H7 (cell line): ENCODE data around the gene GFOD2. TPM values are rescaled to one million over a fixed set of nuclear protein-coding genes. Genes with fewer than 3 reads are reported as not detected.
"Not testable (repeated sequence)": the region's sequence is repeated elsewhere in the genome, so short reads cannot be mapped to it uniquely, and the experiment has no call there.

Experiments used
- DNase-seq: peaks from one replicate; pipeline ENCODE4 v3.0.0; 2012
- H3K27me3 ChIP-seq: 2 replicates; pipeline ENCODE4 v1.6.0; 2011; ENCODE audit warnings: mild to moderate bottlenecking, low read length; ENCODE audit not compliant: control insufficient read depth, insufficient read depth
- H3K36me3 ChIP-seq: replicated peaks from 2 replicates; pipeline ENCODE4 v1.5.1; 2011; ENCODE audit warnings: low read length; ENCODE audit not compliant: control insufficient read depth, insufficient read depth
- H3K4me3 ChIP-seq: 2 replicates; pipeline ENCODE4 v1.5.1; 2011; ENCODE audit warnings: low read depth, mild to moderate bottlenecking, control low read depth, low read length, moderate library complexity; ENCODE audit not compliant: insufficient read depth
- total RNA-seq: library from RNA; depleted of rRNA; stranded (reverse); fragments of >200 nt; shearing (Covaris generic); gene quantifications from 2 replicates; pipeline ENCODE4 v1.2.3, GENCODE V29; 2014

GFOD2 gene
- total RNA-seq, 1 experiment from 2014 or later = 26.2 TPM

GRCh38 chr16:67702130-67702529 is 17.0 kb downstream of the GFOD2 start:
- no peak for DNase-seq
- Histone ChIP-seq H3K27me3 (no peaks in the 10 kb centered on the region), H3K4me3 (no peak overlapping the region), H3K36me3 (no peaks in the 10 kb centered on the region)

- Histone ChIP-seq H3K27me3 (no peaks in the 10 kb centered on the region), H3K4me3 (no peak overlapping the region), H3K36me3 (no peaks in the 10 kb centered on the region)
- DNase-seq = no peak
Measured at GRCh38 chr16:67701420-67701819, 17.7 kb downstream of the GFOD2 start.

GRCh38 chr16:67699265-67699664 is 19.9 kb downstream of the GFOD2 start:
- DNase-seq = no peak
- Histone ChIP-seq H3K4me3 (no peak overlapping the region), H3K27me3 (no peaks in the 10 kb centered on the region), H3K36me3 (no peaks in the 10 kb centered on the region)

- Histone ChIP-seq H3K4me3 (no peak overlapping the region), H3K36me3 (no peaks in the 10 kb centered on the region), H3K27me3 (no peaks in the 10 kb centered on the region)
- no peak for DNase-seq
Measured at GRCh38 chr16:67697422-67698185, 21.5 kb downstream of the GFOD2 start.

- DNase-seq = no peak
- H3K27me3 ChIP-seq = no peaks in the 10 kb centered on the region
Measured at GRCh38 chr16:67694611-67695010, 24.5 kb downstream of the GFOD2 start.

GRCh38 chr16:67693517-67694285 is 25.4 kb downstream of the GFOD2 start:
- not testable (repeated sequence) for H3K27me3 ChIP-seq, H3K36me3 ChIP-seq, H3K4me3 ChIP-seq, DNase-seq

More at GRCh38 chr16:67694611-67695010, 24.5 kb downstream of the GFOD2 start:
- Histone ChIP-seq H3K4me3 (no peak overlapping the region), H3K36me3 (no peaks in the 10 kb centered on the region)

GRCh38 chr16:67685388-67686112 is 33.6 kb downstream of the GFOD2 start:
- H3K27me3 ChIP-seq = no peaks in the 10 kb centered on the region
- DNase-seq = no peak

GRCh38 chr16:67683767-67684166 is 35.3 kb downstream of the GFOD2 start:
- DNase-seq = no peak
- Histone ChIP-seq H3K4me3 (no peak overlapping the region), H3K36me3 (peaks cover 9% of the 10 kb centered on the region), H3K27me3 (no peaks in the 10 kb centered on the region)

More at GRCh38 chr16:67685388-67686112, 33.6 kb downstream of the GFOD2 start:
- H3K36me3 ChIP-seq = peaks cover 9% of the 10 kb centered on the region
- H3K4me3 ChIP-seq = no peak overlapping the region

GRCh38 chr16:67679935-67680897 is 38.9 kb downstream of the GFOD2 start:
- Histone ChIP-seq H3K27me3 (no peaks in the 10 kb centered on the region), H3K36me3 (peaks cover 7% of the 10 kb centered on the region), H3K4me3 (no peak overlapping the region)
- no peak for DNase-seq

- no peaks in the 10 kb centered on the region for H3K27me3 ChIP-seq
- no peak for DNase-seq
- no peak overlapping the region for H3K4me3 ChIP-seq
- no peaks in the 10 kb centered on the region; the same call in none of the 2 replicates for H3K36me3 ChIP-seq
Measured at GRCh38 chr16:67678354-67679023, 40.6 kb downstream of the GFOD2 start.

GRCh38 chr16:67677712-67678111 is 41.4 kb downstream of the GFOD2 start:
- DNase-seq = peak; percentile 37
- Histone ChIP-seq H3K4me3 (no peak overlapping the region), H3K27me3 (no peaks in the 10 kb centered on the region), H3K36me3 (no peaks in the 10 kb centered on the region)

- Histone ChIP-seq H3K27me3 (no peaks in the 10 kb centered on the region), H3K4me3 (no peak overlapping the region), H3K36me3 (no peaks in the 10 kb centered on the region)
- DNase-seq = no peak
Measured at GRCh38 chr16:67676939-67677338, 42.2 kb downstream of the GFOD2 start.

GRCh38 chr16:67676516-67676915 is 42.6 kb downstream of the GFOD2 start:
- no peaks in the 10 kb centered on the region for H3K36me3 ChIP-seq
- no peak for DNase-seq
- no peak overlapping the region for H3K4me3 ChIP-seq
- no peaks in the 10 kb centered on the region for H3K27me3 ChIP-seq
